A673 (cell line): ENCODE measurements around the gene EGR1. TPM values are rescaled to one million over a fixed set of nuclear protein-coding genes. Genes with fewer than 3 reads are reported as not detected.
"Not testable (repeated sequence)": the region's sequence is repeated elsewhere in the genome, so short reads cannot be mapped to it uniquely, and the experiment has no call there.

ENCODE experiments used
- BruUV-seq: library from RNA; stranded (reverse); fragments of 400-500 nt; replicated peaks from 2 replicates; lab custom pipeline; 2021; lab: Mats Ljungman, UMichigan
- CTCF ChIA-PET: fragments of 300-600 bp; sonication (Branson Sonifier 250); formaldehyde crosslinking; loops from one replicate; lab custom pipeline; 2022; ENCODE audit warnings: antibody characterized with exemption; lab: Charles Lee
- POLR2A ChIA-PET: fragments of 300-600 bp; sonication (Branson Sonifier 250); formaldehyde crosslinking; loops from one replicate; lab custom pipeline; 2022; ENCODE audit warnings: antibody characterized with exemption; ENCODE audit not compliant: low non-redundant PET; lab: Charles Lee
- DNase-seq: peaks from one replicate; pipeline ENCODE4 v3.0.0-alpha.2; 2015; ENCODE audit warnings: low spot score
- H3K27ac ChIP-seq: fragments of 200-600 bp; sonication (generic); 2 replicates; pipeline ENCODE4 v1.5.1; 2016; ENCODE audit warnings: mixed run types, low read depth, mild to moderate bottlenecking, mixed read lengths, antibody characterized with exemption, low read length; ENCODE audit not compliant: poor library complexity, severe bottlenecking
- H3K27me3 ChIP-seq: fragments of 200-600 bp; sonication (generic); replicated peaks from 2 replicates; pipeline ENCODE4 v1.6.1; 2017; ENCODE audit warnings: mixed run types, low read depth, mild to moderate bottlenecking, mixed read lengths, antibody characterized with exemption, low read length; ENCODE audit not compliant: insufficient read depth, poor library complexity
- H3K36me3 ChIP-seq: fragments of 200-600 bp; sonication (generic); 2 replicates; pipeline ENCODE4 v1.6.1; 2016; ENCODE audit warnings: mixed run types, mild to moderate bottlenecking, mixed read lengths, antibody characterized with exemption, low read length; ENCODE audit not compliant: insufficient read depth, poor library complexity, severe bottlenecking
- H3K4me1 ChIP-seq: fragments of 200-600 bp; sonication (generic); 2 replicates; pipeline ENCODE4 v1.6.1; 2017; ENCODE audit warnings: mixed run types, mild to moderate bottlenecking, mixed read lengths, antibody characterized with exemption, low read length; ENCODE audit not compliant: insufficient read depth, poor library complexity, severe bottlenecking
- H3K4me3 ChIP-seq: fragments of 200-600 bp; sonication (generic); 2 replicates; pipeline ENCODE4 v1.5.1; 2016; ENCODE audit warnings: low read depth, mixed run types, mild to moderate bottlenecking, mixed read lengths, low read length; ENCODE audit not compliant: poor library complexity, severe bottlenecking
- H3K9me3 ChIP-seq: fragments of 200-600 bp; sonication (generic); 2 replicates; pipeline ENCODE4 v1.6.1; 2016; ENCODE audit warnings: mixed run types, low read depth, mild to moderate bottlenecking, mixed read lengths, antibody characterized with exemption, low read length; ENCODE audit not compliant: poor library complexity, severe bottlenecking
- CTCF ChIP-seq: fragments of 300-800, 200-600 bp; sonication (generic); conservative IDR thresholded peaks from 2 replicates; pipeline ENCODE4 v1.5.1; 2017; ENCODE audit warnings: low read depth, mild to moderate bottlenecking, antibody characterized with exemption, low read length, moderate library complexity, mixed read lengths
- EZH2 ChIP-seq: fragments of 200-600 bp; sonication (generic); IDR thresholded peaks from 2 replicates; pipeline ENCODE4 v1.6.1; 2017; ENCODE audit warnings: borderline replicate concordance, low read depth, mild to moderate bottlenecking, mixed read lengths, antibody characterized with exemption, low read length; ENCODE audit not compliant: poor library complexity, severe bottlenecking
- intact Hi-C: fragments of 100-400 bp; cut with micrococcal nuclease; formaldehyde crosslinking; loops from one replicate; pipeline ENCODE4 v1.10.0; 2022; ENCODE audit not compliant: unreplicated experiment
- total RNA-seq: library from RNA; stranded (reverse); gene quantifications from 2 replicates; pipeline ENCODE4 v1.2.3, GENCODE V29; 2021

Gene EGR1
- total RNA-seq, 1 experiment from 2014 or later = 64.8 TPM

- Histone ChIP-seq H3K27ac (no peak overlapping the region), H3K36me3 (peaks cover 23% of the 10 kb centered on the region), H3K9me3 (no peaks in the 10 kb centered on the region), H3K4me1 (peaks cover 7% of the 10 kb centered on the region), H3K27me3 (no peaks in the 10 kb centered on the region), H3K4me3 (no peak overlapping the region)
- CTCF ChIA-PET = no interaction called here
- TF ChIP-seq CTCF (no peak), EZH2 (no peak)
- intact Hi-C loops = no loop called here
- POLR2A ChIA-PET = interaction anchor here (0.5 kb wide), 1 partner anchor 108 kb away, joined by 5 read pairs; no protein-coding TSS in a partner anchor
- BruUV-seq = no TSS peak
- DNase-seq = no peak
Measured at GRCh38 chr5:138471052-138471361, 5.7 kb downstream of the EGR1 start.

- CTCF ChIA-PET = no interaction called here
- BruUV-seq = no TSS peak
- DNase-seq = no peak
- peaks cover 7% of the 10 kb centered on the region for H3K4me1 ChIP-seq
- no peak overlapping the region for H3K4me3 ChIP-seq
- H3K36me3 ChIP-seq = peaks cover 15% of the 10 kb centered on the region
- intact Hi-C loops = no loop called here
- no peak overlapping the region for H3K27ac ChIP-seq
- no peak for TF ChIP-seq CTCF
- TF ChIP-seq EZH2 = no peak
- no peaks in the 10 kb centered on the region for H3K9me3 ChIP-seq
- H3K27me3 ChIP-seq = no peaks in the 10 kb centered on the region
- POLR2A ChIA-PET = no interaction called here
Measured at GRCh38 chr5:138472353-138472752, 7.1 kb downstream of the EGR1 start.

- H3K36me3 ChIP-seq, H3K27ac ChIP-seq, DNase-seq, H3K27me3 ChIP-seq, H3K4me3 ChIP-seq, intact Hi-C loops, BruUV-seq, H3K4me1 ChIP-seq, POLR2A ChIA-PET, H3K9me3 ChIP-seq: not testable (repeated sequence)
- CTCF ChIA-PET = interaction anchor here (0.5 kb wide), 1 partner anchor 13 kb away, joined by 6 read pairs; no protein-coding TSS in a partner anchor
Measured at GRCh38 chr5:138473151-138473550, 7.9 kb downstream of the EGR1 start.

GRCh38 chr5:138476918-138477317 lies 11.6 kb downstream of the EGR1 start:
- CTCF ChIA-PET = no interaction called here

More at GRCh38 chr5:138476918-138477317, 11.6 kb downstream of the EGR1 start:
- Histone ChIP-seq H3K4me3 (no peak overlapping the region), H3K4me1 (no peaks in the 10 kb centered on the region), H3K27ac (no peak overlapping the region), H3K9me3 (no peaks in the 10 kb centered on the region), H3K27me3 (no peaks in the 10 kb centered on the region), H3K36me3 (no peaks in the 10 kb centered on the region)
- BruUV-seq = no TSS peak
- intact Hi-C loops = no loop called here
- no peak for TF ChIP-seq EZH2
- no peak for TF ChIP-seq CTCF
- POLR2A ChIA-PET = no interaction called here
- DNase-seq = no peak
